ENCODE data around the gene CDH4.

DNA sequence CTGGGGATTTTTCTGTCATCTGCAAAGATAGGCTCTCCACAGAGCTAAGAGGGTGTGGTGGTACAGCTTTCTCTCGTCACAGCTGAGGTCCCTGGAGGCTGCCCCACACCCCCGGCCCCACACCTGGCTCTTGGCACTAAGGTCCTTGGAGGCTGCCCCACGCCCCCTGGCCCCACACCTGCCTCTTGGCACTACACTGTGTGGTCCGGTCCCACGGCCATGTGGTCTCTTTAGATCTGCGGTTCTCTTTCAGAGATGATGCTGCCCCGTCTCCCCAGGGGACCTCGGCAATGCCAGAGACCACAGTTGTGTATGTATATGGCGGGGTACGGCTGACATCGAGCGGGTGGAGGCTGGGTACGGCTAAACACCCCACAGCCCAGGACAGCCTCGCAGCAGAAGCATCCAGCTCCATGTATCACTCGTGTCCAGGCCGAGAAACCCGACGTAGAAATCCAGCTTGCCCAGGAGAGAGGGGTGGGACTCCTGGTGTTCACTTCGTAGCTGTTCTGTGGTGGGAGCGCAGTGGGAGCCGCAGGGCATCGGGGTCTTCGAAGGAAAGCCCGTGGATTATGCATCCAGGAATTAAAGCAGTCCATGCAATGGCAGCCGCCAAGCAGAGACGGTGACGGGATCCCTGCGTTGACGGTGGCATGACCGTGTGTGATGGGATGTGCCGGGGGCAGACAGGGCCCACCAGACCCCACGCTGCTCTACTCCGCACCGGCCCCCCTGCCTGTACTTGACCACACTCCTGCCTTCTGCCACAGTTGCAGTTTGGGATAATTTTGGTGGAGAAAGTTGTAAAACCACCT lies 292.1 kb downstream of the CDH4 start:
- TF ChIP-seq POLR2A (IDR thresholded peaks at IDR 0.05) (no peak), POLR2AphosphoS5 (IDR thresholded peaks at IDR 0.05) (no peak), EP300 (IDR thresholded peaks at IDR 0.05) (no peak)
- TF ChIP-seq, protein P1, sequence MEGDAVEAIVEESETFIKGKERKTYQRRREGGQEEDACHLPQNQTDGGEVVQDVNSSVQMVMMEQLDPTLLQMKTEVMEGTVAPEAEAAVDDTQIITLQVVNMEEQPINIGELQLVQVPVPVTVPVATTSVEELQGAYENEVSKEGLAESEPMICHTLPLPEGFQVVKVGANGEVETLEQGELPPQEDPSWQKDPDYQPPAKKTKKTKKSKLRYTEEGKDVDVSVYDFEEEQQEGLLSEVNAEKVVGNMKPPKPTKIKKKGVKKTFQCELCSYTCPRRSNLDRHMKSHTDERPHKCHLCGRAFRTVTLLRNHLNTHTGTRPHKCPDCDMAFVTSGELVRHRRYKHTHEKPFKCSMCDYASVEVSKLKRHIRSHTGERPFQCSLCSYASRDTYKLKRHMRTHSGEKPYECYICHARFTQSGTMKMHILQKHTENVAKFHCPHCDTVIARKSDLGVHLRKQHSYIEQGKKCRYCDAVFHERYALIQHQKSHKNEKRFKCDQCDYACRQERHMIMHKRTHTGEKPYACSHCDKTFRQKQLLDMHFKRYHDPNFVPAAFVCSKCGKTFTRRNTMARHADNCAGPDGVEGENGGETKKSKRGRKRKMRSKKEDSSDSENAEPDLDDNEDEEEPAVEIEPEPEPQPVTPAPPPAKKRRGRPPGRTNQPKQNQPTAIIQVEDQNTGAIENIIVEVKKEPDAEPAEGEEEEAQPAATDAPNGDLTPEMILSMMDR (IDR thresholded peaks at IDR 0.05), result no peak

All from sigmoid colon (tissue), 4 donors.